Cortex of kidney (tissue), 1 donor: ENCODE measurements around the gene IRAK1.

Source experiments
- DNase-seq: peaks from one replicate; lab custom pipeline; 2025; lab: John Stamatoyannopoulos, UW

Gene IRAK1

GRCh38 chrX:153971124-153971449, 48.6 kb downstream of the IRAK1 start:
- DNase-seq = no peak

GRCh38 chrX:153970357-153971123, 49.2 kb downstream of the IRAK1 start:
- no peak for DNase-seq

DNA sequence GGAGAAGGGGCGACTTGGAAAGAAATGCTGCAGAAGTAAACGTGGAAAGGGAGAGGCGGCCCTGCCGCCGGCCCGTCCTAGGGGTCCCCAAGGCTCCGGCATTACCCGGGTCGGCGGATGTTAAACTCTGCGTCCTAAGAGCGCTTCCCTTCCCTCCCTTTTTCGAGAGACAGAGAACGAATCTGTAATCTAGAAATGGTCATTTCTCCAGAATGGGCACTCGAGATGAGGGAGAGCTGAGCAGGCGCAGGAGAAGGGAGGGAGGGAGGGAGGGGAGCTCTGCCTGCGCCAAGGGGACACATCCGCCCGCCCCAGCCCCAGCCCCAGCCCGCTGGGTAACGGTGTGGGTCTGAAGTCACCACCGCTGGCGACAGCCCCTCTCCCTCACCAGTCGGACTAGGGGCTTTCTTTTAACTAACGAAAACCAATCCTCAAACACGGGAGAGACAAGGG, 49.8 kb downstream of the IRAK1 start:
- no peak for DNase-seq

DNA sequence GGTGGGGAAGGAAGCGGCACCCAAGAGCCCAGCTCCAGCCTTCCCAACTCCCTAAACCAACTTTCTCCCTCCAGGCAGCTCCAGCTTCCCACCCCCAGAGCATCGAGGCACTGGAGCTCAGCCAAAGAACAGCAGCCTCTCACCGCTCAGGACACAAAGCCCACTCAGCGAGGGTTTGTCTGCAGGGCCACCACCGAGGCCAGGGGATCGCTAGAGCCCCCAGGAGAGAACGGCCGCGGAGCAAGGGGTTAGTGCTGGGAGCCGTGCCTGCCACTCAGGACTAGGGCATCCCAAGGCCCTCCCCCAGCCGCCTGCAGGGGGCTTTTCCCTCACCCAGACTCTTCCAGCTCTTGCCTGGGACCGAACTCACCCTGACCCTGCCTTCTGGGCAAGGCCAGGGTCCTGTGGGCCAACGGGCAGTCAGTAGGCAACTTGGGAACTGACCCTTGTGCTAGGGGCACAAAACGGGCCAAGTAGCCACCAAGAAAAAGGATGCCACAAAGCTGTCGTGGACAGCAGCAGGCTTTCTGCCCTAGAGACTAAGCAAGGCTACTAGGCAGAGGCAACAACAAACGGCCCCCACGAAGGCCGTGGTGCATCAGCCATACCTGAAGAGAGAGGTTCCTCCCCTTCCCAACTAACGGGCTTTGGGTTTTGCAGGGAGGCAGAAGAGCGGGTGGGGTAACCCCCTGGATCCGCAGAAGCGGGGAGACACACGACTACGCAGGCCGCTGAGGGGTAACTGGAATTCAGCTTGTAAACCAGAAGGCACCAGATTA, 50.4 kb downstream of the IRAK1 start:
- DNase-seq = no peak

DNA sequence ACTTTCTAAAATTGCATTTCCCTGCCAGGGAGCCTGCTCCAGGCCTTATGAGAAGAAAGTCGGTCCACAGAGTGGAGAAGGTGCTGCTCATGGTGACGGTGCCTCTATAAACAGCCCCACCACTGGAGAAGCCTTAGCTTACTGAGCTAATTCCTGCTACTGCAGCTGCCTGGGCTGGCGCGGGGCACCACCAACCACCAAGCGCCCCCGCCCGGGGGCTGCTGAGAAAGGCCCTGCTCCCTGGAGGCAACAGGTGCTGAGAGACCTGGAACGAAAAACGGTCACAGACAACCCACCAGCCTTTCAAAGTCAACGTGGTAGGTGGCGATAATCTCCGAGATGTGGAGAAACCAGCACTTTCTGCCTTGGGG, 51.0 kb downstream of the IRAK1 start:
- no peak for DNase-seq

- DNase-seq = no peak
These were observed 51.4 kb downstream of the IRAK1 start for GRCh38 chrX:153968255-153968654.

DNA sequence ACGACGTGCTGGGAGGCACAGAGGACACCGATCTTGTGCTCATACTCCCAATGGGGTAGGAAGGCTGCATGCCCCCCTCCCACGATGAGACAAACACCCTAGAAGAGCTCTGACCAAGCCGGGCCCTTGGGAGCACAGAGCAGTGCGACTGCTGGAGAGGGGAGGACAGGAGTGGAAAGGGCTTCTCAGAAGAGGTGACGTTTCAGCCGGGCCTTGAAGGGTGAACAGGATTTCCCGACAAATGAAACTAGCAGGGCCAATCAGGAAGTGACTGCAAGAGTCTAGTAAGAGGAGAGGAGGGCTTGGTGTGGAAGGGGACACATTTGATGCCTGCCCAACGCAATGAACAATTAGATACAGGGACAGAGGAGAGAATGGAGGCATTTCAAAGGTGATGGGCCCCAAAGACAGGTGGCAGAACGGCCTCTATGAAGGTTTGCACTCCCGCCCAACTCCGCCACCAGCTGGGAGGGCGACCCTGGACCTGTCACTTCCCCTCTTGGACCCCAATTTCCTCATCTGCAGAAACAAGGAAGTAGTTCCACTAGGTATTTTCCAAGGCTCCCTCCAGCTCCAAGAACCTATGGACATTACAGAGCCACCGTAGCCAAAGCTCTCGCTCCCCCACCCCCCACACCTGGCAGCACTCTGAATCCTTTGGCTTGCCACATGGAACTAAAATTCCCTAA, 52.0 kb downstream of the IRAK1 start:
- DNase-seq = no peak

DNA sequence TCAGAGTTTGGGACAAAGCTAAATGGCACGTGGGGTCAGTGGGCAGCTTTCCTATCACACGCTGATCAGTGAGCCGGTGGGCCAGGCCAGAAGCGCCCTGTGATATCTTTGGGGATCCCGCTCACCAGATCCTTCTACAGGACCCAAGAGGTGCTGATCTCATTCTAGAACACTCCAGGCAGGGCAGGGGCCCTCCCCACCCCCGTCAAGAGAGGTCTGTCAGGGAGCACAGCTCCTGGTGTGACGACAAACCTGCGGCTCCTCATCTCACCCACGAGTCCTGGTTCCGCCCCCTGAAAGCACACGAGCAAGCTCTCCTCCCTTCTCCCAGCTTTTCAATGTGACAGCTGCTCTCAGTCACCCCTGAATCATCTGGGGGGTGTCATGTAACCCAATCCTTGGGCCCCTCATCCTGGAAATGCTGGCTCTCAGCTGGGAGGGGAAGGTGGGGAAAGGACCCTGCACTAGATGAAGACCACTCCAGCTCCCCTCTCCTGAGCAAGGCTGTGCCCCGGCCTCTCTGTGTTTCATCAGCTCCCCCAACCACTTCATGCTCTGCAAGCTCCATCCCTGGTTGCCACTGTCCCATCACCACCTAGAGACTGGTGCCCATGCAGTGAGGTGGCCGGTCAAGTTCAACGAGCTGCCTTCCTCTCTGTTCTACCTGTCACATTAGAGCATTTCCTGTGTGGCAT, 52.7 kb downstream of the IRAK1 start:
- DNase-seq = no peak

DNA sequence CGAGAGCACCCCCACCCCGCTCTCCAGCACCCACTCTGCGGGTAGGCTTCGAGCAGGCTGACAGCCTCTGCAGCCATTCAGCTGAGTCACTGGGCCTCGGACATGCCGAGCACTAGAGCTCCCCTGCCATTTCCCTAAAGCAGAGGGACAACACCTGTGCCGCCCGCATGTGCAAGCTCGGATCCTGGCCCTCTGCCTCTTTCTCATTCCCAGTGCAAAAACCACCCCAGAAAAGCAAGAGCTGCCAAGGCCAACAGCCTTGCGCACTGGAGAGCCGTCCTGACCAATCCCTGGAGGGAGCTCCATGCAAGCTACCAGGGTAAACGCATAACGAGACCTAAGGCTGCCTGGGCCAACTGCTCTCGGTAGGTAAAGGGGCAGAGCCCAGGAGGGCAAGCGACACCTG, 53.4 kb downstream of the IRAK1 start:
- no peak for DNase-seq

- no peak for DNase-seq
These were observed 54.3 kb downstream of the IRAK1 start for GRCh38 chrX:153965406-153965805.

DNA sequence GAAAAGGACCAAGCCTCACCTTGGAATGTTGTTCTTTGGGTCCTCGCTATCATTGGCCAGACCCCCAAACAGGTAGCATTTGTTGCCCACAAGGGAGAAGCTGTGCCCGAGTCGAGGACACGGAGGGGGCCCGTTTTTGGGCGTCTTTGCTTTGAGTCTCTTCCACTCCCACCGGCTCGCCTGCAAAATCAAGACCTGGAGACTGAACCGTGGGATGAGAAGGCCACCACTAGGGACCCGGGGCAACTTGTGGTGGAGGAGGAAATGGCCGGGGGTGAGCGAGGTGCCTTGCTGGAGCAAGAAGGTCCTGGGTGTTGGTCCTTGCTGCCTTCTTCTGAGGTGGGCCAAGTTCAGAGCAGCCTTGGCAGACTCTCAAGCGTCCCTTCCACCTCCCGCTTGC, 55.6 kb downstream of the IRAK1 start:
- DNase-seq = no peak

DNA sequence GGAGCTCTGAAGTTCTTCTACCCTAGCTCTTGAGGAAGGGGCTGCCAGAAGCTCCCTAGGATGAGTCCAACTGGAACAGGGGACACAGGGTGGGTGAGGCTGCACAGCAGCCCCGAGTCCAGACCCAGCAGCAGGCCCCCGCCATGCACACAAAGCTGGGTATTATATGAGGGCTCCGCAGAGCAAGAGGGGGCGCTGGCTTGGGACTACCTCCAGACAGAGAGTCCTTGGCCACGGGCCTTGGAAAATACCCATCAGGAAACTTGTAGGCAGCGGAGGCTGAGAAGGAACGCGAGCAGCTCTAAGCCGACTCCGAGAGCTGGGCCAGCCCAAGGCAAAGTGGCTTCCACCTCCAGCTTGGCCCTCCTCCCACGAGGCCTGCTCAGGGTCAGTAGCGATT, 56.2 kb downstream of the IRAK1 start:
- DNase-seq = no peak

GRCh38 chrX:153961292-153961691, 58.4 kb downstream of the IRAK1 start:
- DNase-seq = no peak

DNA sequence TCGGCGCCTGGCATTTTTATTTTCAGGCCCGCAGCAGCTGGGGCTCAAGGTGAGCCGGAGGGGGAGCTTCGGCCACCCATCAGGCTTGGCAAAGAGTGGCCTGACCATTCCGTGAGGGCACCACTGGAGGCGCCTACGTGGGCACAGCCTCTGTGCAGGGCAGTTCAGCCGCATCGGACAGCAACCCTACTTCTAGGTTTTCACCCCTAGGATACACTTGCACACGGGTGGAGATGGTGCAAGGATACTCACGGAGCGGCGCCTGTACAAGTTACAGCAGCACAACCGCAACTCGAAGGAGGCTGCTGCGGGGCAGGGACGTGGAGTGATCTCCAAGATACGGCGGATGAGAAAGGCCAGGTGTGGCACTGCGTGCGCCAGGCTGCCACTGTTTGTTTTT, 58.9 kb downstream of the IRAK1 start:
- DNase-seq = no peak
